Measurements from ENCODE around the gene PPIL1. TPM values are rescaled to one million over a fixed set of nuclear protein-coding genes. Genes with fewer than 3 reads are reported as not detected.
"Not testable (repeated sequence)": the region's sequence is repeated elsewhere in the genome, so short reads cannot be mapped to it uniquely, and the experiment has no call there.

The PPIL1 gene
- total and polyA plus RNA-seq, 7 donors: 18.1 to 92.3 (median 22.4) TPM

DNA sequence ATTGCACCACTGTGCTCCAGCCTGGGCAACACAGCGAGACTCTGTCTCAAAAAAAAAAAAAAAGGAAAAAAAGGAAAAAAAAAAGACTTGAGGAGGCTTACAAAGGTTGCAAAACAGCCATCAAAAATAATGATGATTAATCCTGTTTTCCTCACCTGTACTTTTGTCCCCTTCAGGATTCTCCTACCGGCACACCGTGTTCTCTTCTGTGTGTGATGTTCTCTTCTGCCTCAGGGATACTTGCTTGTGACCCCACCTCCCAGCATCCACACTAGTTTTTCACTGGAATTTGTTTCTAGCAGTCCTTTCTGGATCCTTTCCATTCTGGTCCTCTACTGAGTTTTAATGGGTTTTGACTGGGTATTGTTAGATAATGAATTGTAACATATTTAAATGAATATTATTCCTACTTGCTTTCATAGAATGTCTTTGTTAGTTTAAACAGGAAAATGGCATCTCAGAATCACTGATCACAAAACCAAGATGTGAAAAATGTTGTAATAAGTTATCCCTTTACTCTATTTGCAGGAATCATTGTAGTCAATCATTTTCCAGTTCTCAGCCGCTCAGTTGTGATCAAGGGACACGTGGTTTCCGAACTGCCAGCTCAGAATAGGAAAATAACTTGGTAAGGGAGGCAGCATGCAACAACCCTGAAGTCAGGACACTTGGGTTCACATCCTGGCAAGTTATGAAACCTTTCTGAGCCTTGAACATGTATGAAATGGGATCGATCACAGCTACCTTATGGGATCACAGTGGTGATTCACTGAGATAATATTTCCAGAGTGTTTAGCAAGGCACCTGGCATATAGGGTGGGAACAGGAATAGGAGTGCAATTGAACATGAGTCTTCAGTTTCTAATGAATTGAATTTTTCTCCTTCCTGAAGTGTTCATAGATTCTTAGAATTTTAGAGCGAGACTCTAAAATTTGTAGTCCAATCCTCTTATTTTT is 19.7 kb upstream of the PPIL1 start:
- ATAC-seq: peak in 3 of 4 donors; percentile 21 to 43 (median 37)
- Histone ChIP-seq H3K36me3 (ENCODE audit: insufficient read depth in 1 of 2, low read depth in 1 of 2) (peaks cover 0 to 35% of the 10 kb centered on the region in 2 donors), H3K27ac (no peak overlapping the region), H3K4me3 (no peak overlapping the region), H3K27me3 (ENCODE audit: insufficient read depth in 3 of 3, low read length in 2 of 3) (no peaks in the 10 kb centered on the region), H3K4me1 (peaks cover under 1% of the 10 kb centered on the region), H3K9me3 (no peaks in the 10 kb centered on the region)
- DNase-seq: no peak
- WGBS, 3 donors: 91 to 92% (median 91%) methylated on average over 8 of the region's 8 CpGs
- TF ChIP-seq, protein P1, sequence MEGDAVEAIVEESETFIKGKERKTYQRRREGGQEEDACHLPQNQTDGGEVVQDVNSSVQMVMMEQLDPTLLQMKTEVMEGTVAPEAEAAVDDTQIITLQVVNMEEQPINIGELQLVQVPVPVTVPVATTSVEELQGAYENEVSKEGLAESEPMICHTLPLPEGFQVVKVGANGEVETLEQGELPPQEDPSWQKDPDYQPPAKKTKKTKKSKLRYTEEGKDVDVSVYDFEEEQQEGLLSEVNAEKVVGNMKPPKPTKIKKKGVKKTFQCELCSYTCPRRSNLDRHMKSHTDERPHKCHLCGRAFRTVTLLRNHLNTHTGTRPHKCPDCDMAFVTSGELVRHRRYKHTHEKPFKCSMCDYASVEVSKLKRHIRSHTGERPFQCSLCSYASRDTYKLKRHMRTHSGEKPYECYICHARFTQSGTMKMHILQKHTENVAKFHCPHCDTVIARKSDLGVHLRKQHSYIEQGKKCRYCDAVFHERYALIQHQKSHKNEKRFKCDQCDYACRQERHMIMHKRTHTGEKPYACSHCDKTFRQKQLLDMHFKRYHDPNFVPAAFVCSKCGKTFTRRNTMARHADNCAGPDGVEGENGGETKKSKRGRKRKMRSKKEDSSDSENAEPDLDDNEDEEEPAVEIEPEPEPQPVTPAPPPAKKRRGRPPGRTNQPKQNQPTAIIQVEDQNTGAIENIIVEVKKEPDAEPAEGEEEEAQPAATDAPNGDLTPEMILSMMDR (IDR thresholded peaks at IDR 0.05): no peak
- intact Hi-C loops (cut with DNase I): no loop called here

DNA sequence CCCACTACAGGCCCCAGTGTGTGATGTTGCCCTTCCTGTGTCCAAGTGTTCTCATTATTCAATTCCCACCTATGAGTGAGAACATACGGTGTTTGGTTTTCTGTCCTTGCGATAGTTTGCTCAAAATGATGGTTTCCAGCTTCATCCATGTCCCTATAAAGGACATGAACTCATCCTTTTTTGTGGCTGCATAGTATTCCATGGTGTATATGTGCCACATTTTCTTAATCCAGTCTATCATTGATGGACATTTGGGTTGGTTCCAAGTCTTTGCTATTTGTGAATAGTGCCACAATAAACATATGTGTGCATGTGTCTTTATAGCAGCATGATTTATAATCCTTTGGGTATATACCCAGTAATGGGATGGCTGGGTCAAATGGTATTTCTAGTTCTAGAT is 16.6 kb upstream of the PPIL1 start:
- H3K27me3 ChIP-seq (ENCODE audit: insufficient read depth in 3 of 3, low read length in 2 of 3); H3K27ac ChIP-seq; H3K9me3 ChIP-seq; H3K4me3 ChIP-seq; intact Hi-C loops (cut with DNase I); ATAC-seq; DNase-seq: not testable (repeated sequence)
- Histone ChIP-seq H3K4me1 (peaks cover 16% of the 10 kb centered on the region), H3K36me3 (ENCODE audit: insufficient read depth in 1 of 2, low read depth in 1 of 2) (peaks cover 0 to 21% of the 10 kb centered on the region in 2 donors)
- WGBS, 3 donors: 99 to 100% (median 100%) methylated on average over 2 of the region's 2 CpGs

DNA sequence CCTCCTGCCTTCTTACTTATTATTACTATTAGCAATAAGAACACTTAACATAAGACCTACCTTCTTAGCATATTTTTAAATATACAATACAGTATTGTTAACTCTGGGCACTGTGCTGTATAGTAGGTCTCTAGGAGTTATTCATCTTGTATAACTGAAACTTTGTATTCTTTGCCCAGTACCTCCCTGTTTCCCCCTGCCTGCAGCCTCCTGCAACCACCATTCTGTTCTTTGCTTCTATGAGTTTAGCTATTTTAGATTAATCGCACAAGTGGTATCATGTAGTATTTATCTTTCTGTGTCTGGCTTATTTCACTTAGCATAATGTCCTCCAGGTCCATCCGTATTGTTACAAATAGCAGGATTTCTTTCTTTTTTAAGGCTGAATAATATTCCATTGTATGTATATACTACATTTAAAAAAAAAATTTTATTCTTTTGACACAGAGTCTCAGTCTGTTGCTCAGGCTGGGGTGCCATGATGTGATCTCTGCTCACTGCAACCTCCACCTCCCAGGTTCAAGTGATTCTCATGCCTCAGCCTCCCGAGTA is 15.6 kb upstream of the PPIL1 start:
- Histone ChIP-seq H3K27me3 (ENCODE audit: insufficient read depth in 3 of 3, low read length in 2 of 3) (no peaks in the 10 kb centered on the region), H3K9me3 (no peaks in the 10 kb centered on the region), H3K4me1 (peaks cover 19% of the 10 kb centered on the region), H3K27ac (no peak overlapping the region), H3K36me3 (ENCODE audit: insufficient read depth in 1 of 2, low read depth in 1 of 2) (peaks cover 0 to 15% of the 10 kb centered on the region in 2 donors), H3K4me3 (no peak overlapping the region)
- WGBS, 3 donors: 94 to 98% (median 95%) methylated on average over 3 of the region's 3 CpGs
- no peak for ATAC-seq
- TF ChIP-seq, protein P1 (IDR thresholded peaks at IDR 0.05): no peak
- no peak for DNase-seq
- intact Hi-C loops (cut with DNase I): no loop called here

DNA sequence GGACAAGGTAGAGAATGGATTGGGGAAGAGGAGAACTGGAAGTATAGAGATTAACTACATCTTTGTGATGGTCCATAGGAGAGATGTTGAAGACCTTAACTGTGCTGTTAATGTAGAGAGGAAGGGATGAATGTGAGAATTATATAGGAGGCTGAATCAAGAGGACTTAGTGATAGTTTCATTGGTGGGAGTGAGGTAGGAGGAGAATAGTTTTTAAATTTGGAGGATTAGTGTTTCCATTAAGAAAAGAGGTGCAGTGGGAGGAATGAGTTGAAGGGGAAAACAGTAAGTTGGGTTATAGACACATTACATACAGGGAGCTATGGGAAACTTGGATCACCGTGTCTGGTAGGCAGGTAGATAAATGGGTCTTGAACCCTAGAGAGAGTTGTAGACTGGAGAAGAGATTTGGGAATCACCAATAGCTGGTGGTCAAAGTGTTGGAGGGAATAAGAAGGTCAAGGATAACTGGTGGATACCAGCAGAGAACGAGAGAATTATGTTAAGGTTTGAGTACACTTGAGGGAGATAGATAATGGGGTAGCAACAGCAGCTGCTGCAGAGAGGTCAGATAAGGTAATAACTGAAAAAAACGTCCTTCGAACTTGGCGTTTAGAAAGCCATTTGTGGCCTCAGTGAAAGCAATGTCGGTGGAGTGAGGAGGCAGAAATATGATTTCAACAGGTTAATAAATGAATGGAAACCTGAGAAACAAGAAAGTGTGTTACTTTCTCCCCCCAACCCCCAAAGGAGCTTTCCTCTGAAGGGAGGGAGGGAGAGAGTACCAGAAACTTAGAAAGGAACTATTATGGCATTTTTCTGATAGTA is 14.3 kb upstream of the PPIL1 start:
- DNase-seq (no peak), ATAC-seq (no peak)
- Histone ChIP-seq H3K36me3 (ENCODE audit: insufficient read depth in 1 of 2, low read depth in 1 of 2) (peaks cover 0 to 6% of the 10 kb centered on the region in 2 donors), H3K4me3 (no peak overlapping the region), H3K4me1 (peaks cover 20% of the 10 kb centered on the region), H3K27ac (peak overlapping the region; percentile 10), H3K27me3 (ENCODE audit: insufficient read depth in 3 of 3, low read length in 2 of 3) (no peaks in the 10 kb centered on the region), H3K9me3 (no peaks in the 10 kb centered on the region)
- TF ChIP-seq, protein P1 (IDR thresholded peaks at IDR 0.05): no peak
- intact Hi-C loops (cut with DNase I): loop anchor here (5.0 to 10.0 kb wide), 4 partner anchors 38 to 326 kb away; no protein-coding TSS in a partner anchor
- WGBS, 3 donors: 20 to 29% (median 24%) methylated on average over 6 of the region's 6 CpGs

All from psoas muscle (tissue), 8 donors.